Measurements from ENCODE around the gene PMEL. TPM values are rescaled to one million over a fixed set of nuclear protein-coding genes. Genes with fewer than 3 reads are reported as not detected.
A peak's percentile ranks its signal among the peaks of the same experiment; 100 is the strongest.

Gene PMEL
- total and polyA plus RNA-seq, 4 donors, result 0.70 to 8.8 (median 1.1) TPM

GRCh38 chr12:55972911-55973598, 7.2 kb upstream of the PMEL start:
- peak in 2 of 6 donors; percentile 19 to 70 for DNase-seq (ENCODE audit: low read depth in 4 of 6, low spot score in 6 of 6)
- peaks cover 4% of the 10 kb centered on the region for H3K36me3 ChIP-seq (ENCODE audit: control insufficient read depth, insufficient read depth, low read length)
- peaks cover 3% of the 10 kb centered on the region for H3K4me1 ChIP-seq (ENCODE audit: control insufficient read depth, insufficient read depth, low read length)
- H3K9me3 ChIP-seq (ENCODE audit: control insufficient read depth, insufficient read depth, low read length), result no peaks in the 10 kb centered on the region
- WGBS (ENCODE audit: insufficient coverage), result 1% methylated on average over 18 of the region's 18 CpGs
- H3K27me3 ChIP-seq (ENCODE audit: control insufficient read depth, insufficient read depth, low read length), result no peaks in the 10 kb centered on the region
- H3K4me3 ChIP-seq (ENCODE audit: low read depth, low read length), result peak overlapping the region; percentile 75
- H3K27ac ChIP-seq (ENCODE audit: low read depth, low read length), result peak overlapping the region; percentile 94

- peak overlapping the region; percentile 75 for H3K4me3 ChIP-seq (ENCODE audit: low read depth, low read length)
- H3K27me3 ChIP-seq (ENCODE audit: control insufficient read depth, insufficient read depth, low read length), result no peaks in the 10 kb centered on the region
- H3K4me1 ChIP-seq (ENCODE audit: control insufficient read depth, insufficient read depth, low read length), result peaks cover 3% of the 10 kb centered on the region
- peaks cover 2% of the 10 kb centered on the region for H3K36me3 ChIP-seq (ENCODE audit: control insufficient read depth, insufficient read depth, low read length)
- no CpG with 5 or more reads among the region's 1 CpG for WGBS (ENCODE audit: insufficient coverage)
- DNase-seq (ENCODE audit: low read depth in 4 of 6, low spot score in 6 of 6), result no peak
- H3K9me3 ChIP-seq (ENCODE audit: control insufficient read depth, insufficient read depth, low read length), result no peaks in the 10 kb centered on the region
- peak overlapping the region; percentile 94 for H3K27ac ChIP-seq (ENCODE audit: low read depth, low read length)
These were observed 6.6 kb upstream of the PMEL start for GRCh38 chr12:55972456-55972855.

- peak in 1 of 6 donors; percentile 18 for DNase-seq (ENCODE audit: low read depth in 4 of 6, low spot score in 6 of 6)
- Histone ChIP-seq H3K9me3 (ENCODE audit: control insufficient read depth, insufficient read depth, low read length) (no peaks in the 10 kb centered on the region), H3K4me3 (ENCODE audit: low read depth, low read length) (no peak overlapping the region), H3K27me3 (ENCODE audit: control insufficient read depth, insufficient read depth, low read length) (no peaks in the 10 kb centered on the region), H3K27ac (ENCODE audit: low read depth, low read length) (peak overlapping the region; percentile 34), H3K36me3 (ENCODE audit: control insufficient read depth, insufficient read depth, low read length) (peaks cover 2% of the 10 kb centered on the region), H3K4me1 (ENCODE audit: control insufficient read depth, insufficient read depth, low read length) (peaks cover 8% of the 10 kb centered on the region)
- WGBS (ENCODE audit: insufficient coverage), result 25% methylated on average over 1 of the region's 3 CpGs
These were observed 6.2 kb upstream of the PMEL start for GRCh38 chr12:55972042-55972441.

- WGBS (ENCODE audit: insufficient coverage), result 100% methylated on average over 3 of the region's 7 CpGs
These were observed 4.9 kb upstream of the PMEL start for GRCh38 chr12:55970775-55971174.

DNA sequence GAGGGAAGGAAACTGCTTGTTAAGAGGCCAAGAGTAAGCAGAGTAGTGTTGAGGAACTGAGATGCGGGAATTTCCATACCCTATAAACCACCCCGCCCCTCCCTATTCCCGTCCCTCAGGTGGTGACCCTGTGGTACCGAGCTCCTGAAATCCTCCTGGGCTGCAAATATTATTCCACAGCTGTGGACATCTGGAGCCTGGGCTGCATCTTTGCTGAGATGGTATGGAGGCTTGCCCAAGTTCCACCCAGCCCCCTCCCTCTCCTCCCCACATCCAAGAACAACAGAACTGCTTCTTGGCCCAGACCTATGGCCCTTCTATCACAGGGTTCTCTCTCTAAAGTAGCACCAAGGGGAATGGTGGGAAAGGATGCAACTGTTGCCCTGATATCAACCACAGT, 3.5 kb upstream of the PMEL start:
- Histone ChIP-seq H3K4me1 (ENCODE audit: control insufficient read depth, insufficient read depth, low read length) (peaks cover 17% of the 10 kb centered on the region), H3K27ac (ENCODE audit: low read depth, low read length) (no peak overlapping the region), H3K27me3 (ENCODE audit: control insufficient read depth, insufficient read depth, low read length) (no peaks in the 10 kb centered on the region), H3K9me3 (ENCODE audit: control insufficient read depth, insufficient read depth, low read length) (no peaks in the 10 kb centered on the region), H3K4me3 (ENCODE audit: low read depth, low read length) (no peak overlapping the region), H3K36me3 (ENCODE audit: control insufficient read depth, insufficient read depth, low read length) (peaks cover 2% of the 10 kb centered on the region)
- DNase-seq (ENCODE audit: low read depth in 4 of 6, low spot score in 6 of 6), result no peak
- WGBS (ENCODE audit: insufficient coverage), result no CpG with 5 or more reads among the region's 4 CpGs

More at GRCh38 chr12:55970775-55971174, 4.9 kb upstream of the PMEL start:
- Histone ChIP-seq H3K27ac (ENCODE audit: low read depth, low read length) (no peak overlapping the region), H3K4me1 (ENCODE audit: control insufficient read depth, insufficient read depth, low read length) (peaks cover 20% of the 10 kb centered on the region), H3K4me3 (ENCODE audit: low read depth, low read length) (no peak overlapping the region), H3K36me3 (ENCODE audit: control insufficient read depth, insufficient read depth, low read length) (peaks cover 2% of the 10 kb centered on the region), H3K27me3 (ENCODE audit: control insufficient read depth, insufficient read depth, low read length) (no peaks in the 10 kb centered on the region), H3K9me3 (ENCODE audit: control insufficient read depth, insufficient read depth, low read length) (no peaks in the 10 kb centered on the region)
- DNase-seq (ENCODE audit: low read depth in 4 of 6, low spot score in 6 of 6), result no peak

GRCh38 chr12:55966408-55967281, 803 bp upstream of the PMEL start, which contains the start of gene CDK2:
Gene CDK2, plus strand, starts transcription at chr12:55966830. Its CDS starts 179 bp downstream, at chr12:55967009.
- no peaks in the 10 kb centered on the region for H3K9me3 ChIP-seq (ENCODE audit: control insufficient read depth, insufficient read depth, low read length)
- H3K4me3 ChIP-seq (ENCODE audit: low read depth, low read length), result peak within 1 kb of the TSS; percentile 95
- H3K27ac ChIP-seq (ENCODE audit: low read depth, low read length), result peak within 1 kb of the TSS; percentile 79
- under 1% methylated on average over 35 of the region's 45 CpGs for WGBS (ENCODE audit: insufficient coverage)
- peaks cover 2% of the 10 kb centered on the region for H3K36me3 ChIP-seq (ENCODE audit: control insufficient read depth, insufficient read depth, low read length)
- peaks cover 17% of the 10 kb centered on the region for H3K4me1 ChIP-seq (ENCODE audit: control insufficient read depth, insufficient read depth, low read length)
- H3K27me3 ChIP-seq (ENCODE audit: control insufficient read depth, insufficient read depth, low read length), result no peaks in the 10 kb centered on the region
- peak; percentile 60 to 95 (median 74) for DNase-seq (ENCODE audit: low read depth in 4 of 6, low spot score in 6 of 6)

DNA sequence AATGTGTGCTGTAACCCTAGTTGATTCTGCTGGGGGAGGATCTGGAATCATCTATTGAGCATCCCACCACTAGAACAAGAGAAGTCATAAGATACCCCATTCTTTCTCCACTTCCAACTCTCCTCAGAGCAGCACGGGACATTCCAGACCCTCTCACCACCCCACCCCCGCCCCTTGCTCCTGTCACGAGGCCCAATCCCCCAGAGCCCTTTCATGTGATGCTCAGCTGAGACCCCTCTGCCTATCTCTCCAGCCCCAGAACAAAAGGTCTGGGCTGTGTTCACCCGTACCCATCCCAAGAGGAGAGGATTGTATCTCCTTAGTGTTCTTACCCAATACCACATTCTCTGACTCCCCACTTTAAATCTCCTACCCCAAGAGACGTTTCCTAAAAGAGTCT, 602 bp downstream of the PMEL start:
- no peaks in the 10 kb centered on the region for H3K27me3 ChIP-seq (ENCODE audit: control insufficient read depth, insufficient read depth, low read length)
- no peaks in the 10 kb centered on the region for H3K9me3 ChIP-seq (ENCODE audit: control insufficient read depth, insufficient read depth, low read length)
- WGBS (ENCODE audit: insufficient coverage), result 22% methylated on average over 5 of the region's 5 CpGs
- no peak for DNase-seq (ENCODE audit: low read depth in 4 of 6, low spot score in 6 of 6)
- H3K4me1 ChIP-seq (ENCODE audit: control insufficient read depth, insufficient read depth, low read length), result peaks cover 17% of the 10 kb centered on the region
- no peak overlapping the region for H3K4me3 ChIP-seq (ENCODE audit: low read depth, low read length)
- no peaks in the 10 kb centered on the region for H3K36me3 ChIP-seq (ENCODE audit: control insufficient read depth, insufficient read depth, low read length)
- no peak overlapping the region for H3K27ac ChIP-seq (ENCODE audit: low read depth, low read length)

DNA sequence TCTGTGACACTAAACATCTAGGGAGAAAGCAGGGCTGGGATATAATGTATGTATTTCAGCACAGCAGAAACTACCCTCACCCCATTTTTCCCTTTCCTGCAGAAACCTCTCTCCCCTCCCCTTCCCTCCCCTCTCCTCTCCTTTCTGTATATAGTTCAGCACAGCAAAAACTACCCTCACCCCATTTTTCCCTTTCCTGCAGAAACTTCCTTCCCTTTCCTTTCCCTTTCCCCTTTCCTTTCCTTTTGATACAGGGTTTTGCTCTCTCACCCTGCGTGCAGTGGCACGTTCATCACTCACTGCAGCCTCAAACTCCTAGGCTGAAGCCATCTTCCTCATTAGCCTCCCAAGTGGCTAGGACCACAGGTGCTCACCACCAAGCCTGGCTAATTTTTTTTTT, 2.1 kb downstream of the PMEL start:
- WGBS (ENCODE audit: insufficient coverage), result 93% methylated on average over 2 of the region's 2 CpGs
- no peak overlapping the region for H3K27ac ChIP-seq (ENCODE audit: low read depth, low read length)
- no peak overlapping the region for H3K4me3 ChIP-seq (ENCODE audit: low read depth, low read length)
- no peaks in the 10 kb centered on the region for H3K27me3 ChIP-seq (ENCODE audit: control insufficient read depth, insufficient read depth, low read length)
- DNase-seq (ENCODE audit: low read depth in 4 of 6, low spot score in 6 of 6), result no peak
- H3K9me3 ChIP-seq (ENCODE audit: control insufficient read depth, insufficient read depth, low read length), result no peaks in the 10 kb centered on the region
- peaks cover 17% of the 10 kb centered on the region for H3K4me1 ChIP-seq (ENCODE audit: control insufficient read depth, insufficient read depth, low read length)
- H3K36me3 ChIP-seq (ENCODE audit: control insufficient read depth, insufficient read depth, low read length), result no peaks in the 10 kb centered on the region

DNA sequence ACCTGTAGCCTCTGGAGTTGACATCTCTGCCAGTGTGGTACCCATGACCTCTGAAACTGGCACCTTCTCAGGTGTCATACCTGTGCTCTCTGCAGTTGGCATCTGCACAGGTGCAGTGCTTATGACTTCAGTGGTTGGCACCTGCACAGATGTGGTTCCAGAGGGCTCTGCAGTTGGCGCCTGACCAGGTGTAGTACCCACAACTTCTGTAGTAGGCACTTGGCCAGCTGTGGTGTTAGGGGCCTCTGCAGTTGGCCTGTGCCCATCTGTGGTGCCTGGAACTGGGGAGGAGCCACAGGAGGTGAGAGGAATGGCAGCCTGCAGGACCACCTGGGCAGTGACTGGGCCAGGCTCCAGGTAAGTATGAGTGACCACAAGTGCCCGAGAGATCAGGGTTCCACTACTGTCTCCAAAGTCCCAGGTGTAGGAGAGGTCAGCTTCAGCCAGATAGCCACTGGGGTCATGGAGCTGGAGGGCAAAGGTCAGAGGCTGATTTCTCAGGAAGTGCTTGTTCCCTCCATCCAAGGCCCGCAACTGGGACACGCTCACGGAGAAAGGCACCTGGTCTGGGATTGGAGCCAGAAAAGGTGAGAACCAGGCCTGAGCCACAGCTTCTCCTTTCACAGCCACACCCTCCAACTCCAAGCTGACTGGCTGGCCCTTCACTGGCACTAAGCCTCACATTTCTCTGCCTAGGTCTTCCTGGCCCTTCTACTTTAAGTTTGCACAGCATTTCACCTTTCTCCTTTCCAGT, 8.6 kb downstream of the PMEL start:
- H3K4me3 ChIP-seq (ENCODE audit: low read depth, low read length), result no peak overlapping the region
- H3K27ac ChIP-seq (ENCODE audit: low read depth, low read length), result no peak overlapping the region
- no peaks in the 10 kb centered on the region for H3K4me1 ChIP-seq (ENCODE audit: control insufficient read depth, insufficient read depth, low read length)
- WGBS (ENCODE audit: insufficient coverage), result 90% methylated on average over 5 of the region's 5 CpGs
- no peaks in the 10 kb centered on the region for H3K27me3 ChIP-seq (ENCODE audit: control insufficient read depth, insufficient read depth, low read length)
- no peaks in the 10 kb centered on the region for H3K9me3 ChIP-seq (ENCODE audit: control insufficient read depth, insufficient read depth, low read length)
- H3K36me3 ChIP-seq (ENCODE audit: control insufficient read depth, insufficient read depth, low read length), result peaks cover 12% of the 10 kb centered on the region
- DNase-seq (ENCODE audit: low read depth in 4 of 6, low spot score in 6 of 6), result no peak

All from spinal cord (tissue), 10 donors.